ENCODE results near the gene ZMYND11. TPM values are rescaled to one million over a fixed set of nuclear protein-coding genes. Genes with fewer than 3 reads are reported as not detected.
"Not testable (repeated sequence)": the region's sequence is repeated elsewhere in the genome, so short reads cannot be mapped to it uniquely, and the experiment has no call there.

Gene ZMYND11
- total RNA-seq, 1 donor from 2014 or later: 68.0 TPM

- no peak for DNase-seq (ENCODE audit: low spot score)
These were observed 106.8 kb downstream of the ZMYND11 start for GRCh38 chr10:241966-242643.

GRCh38 chr10:244227-244626, 109.0 kb downstream of the ZMYND11 start:
- no peak for DNase-seq (ENCODE audit: low spot score)

- DNase-seq (ENCODE audit: low spot score): no peak
These were observed 111.2 kb downstream of the ZMYND11 start for GRCh38 chr10:246431-246830.

GRCh38 chr10:247480-247879, 112.2 kb downstream of the ZMYND11 start:
- no peak for DNase-seq (ENCODE audit: low spot score)

GRCh38 chr10:248307-248706, 113.1 kb downstream of the ZMYND11 start:
- no peak for DNase-seq (ENCODE audit: low spot score)

- DNase-seq (ENCODE audit: low spot score): no peak
These were observed 116.8 kb downstream of the ZMYND11 start for GRCh38 chr10:251982-252582.

- DNase-seq (ENCODE audit: low spot score): no peak
These were observed 125.7 kb downstream of the ZMYND11 start for GRCh38 chr10:260819-261429.

GRCh38 chr10:264160-265073, 129.2 kb downstream of the ZMYND11 start:
- DNase-seq (ENCODE audit: low spot score): not testable (repeated sequence)

GRCh38 chr10:265074-265440, 129.8 kb downstream of the ZMYND11 start:
- not testable (repeated sequence) for DNase-seq (ENCODE audit: low spot score)

GRCh38 chr10:265816-266588, 130.7 kb downstream of the ZMYND11 start:
- DNase-seq (ENCODE audit: low spot score): not testable (repeated sequence)

- no peak for DNase-seq (ENCODE audit: low spot score)
These were observed 131.7 kb downstream of the ZMYND11 start for GRCh38 chr10:266974-267425.

GRCh38 chr10:267705-268104, 132.4 kb downstream of the ZMYND11 start:
- DNase-seq (ENCODE audit: low spot score): no peak

- no peak for DNase-seq (ENCODE audit: low spot score)
These were observed 134.3 kb downstream of the ZMYND11 start for GRCh38 chr10:269440-270074.

GRCh38 chr10:271201-271600, 135.9 kb downstream of the ZMYND11 start:
- no peak for DNase-seq (ENCODE audit: low spot score)

GRCh38 chr10:271722-272121, 136.5 kb downstream of the ZMYND11 start:
- DNase-seq (ENCODE audit: low spot score): no peak

GRCh38 chr10:273088-273487, 137.8 kb downstream of the ZMYND11 start:
- no peak for DNase-seq (ENCODE audit: low spot score)

- DNase-seq (ENCODE audit: low spot score): no peak
These were observed 139.6 kb downstream of the ZMYND11 start for GRCh38 chr10:274866-275265.

GRCh38 chr10:275680-276079, 140.4 kb downstream of the ZMYND11 start:
- DNase-seq (ENCODE audit: low spot score): no peak

- DNase-seq (ENCODE audit: low spot score): no peak
These were observed 142.7 kb downstream of the ZMYND11 start for GRCh38 chr10:277963-278362.

- no peak for DNase-seq (ENCODE audit: low spot score)
These were observed 143.5 kb downstream of the ZMYND11 start for GRCh38 chr10:278707-279106.
